Uterus (tissue), 4 donors: ENCODE measurements around the gene B3GALT4. TPM values are rescaled to one million over a fixed set of nuclear protein-coding genes. Genes with fewer than 3 reads are reported as not detected.

Experiments used
- DNase-seq, 2 donors: peaks; one replicate each; pipeline ENCODE4 v3.0.0-alpha.2; 2019 to 2020
- H3K27ac ChIP-seq, 2 donors: fragments of 200-600 bp; sonication (generic); 1 replicate in 1 of 2; 2 replicates in 1 of 2; pipeline ENCODE4 v1.5.1; 2016 to 2018
- H3K27me3 ChIP-seq, 2 donors: fragments of 200-600 bp; sonication (generic); one replicate each; pipeline ENCODE4 v1.5.1; 2018 to 2019; ENCODE audit warnings: control low read depth in 1 of 2
- H3K36me3 ChIP-seq, 2 donors: fragments of 200-600 bp; sonication (generic); one replicate each; pipeline ENCODE4 v1.5.1; 2019; ENCODE audit warnings: control low read depth in 1 of 2
- H3K4me1 ChIP-seq, 2 donors: fragments of 200-600 bp; sonication (generic); one replicate each; pipeline ENCODE4 v1.5.1; 2018 to 2019; ENCODE audit warnings: control low read depth in 1 of 2
- H3K4me3 ChIP-seq, 2 donors: fragments of 200-600 bp; sonication (generic); 1 replicate in 1 of 2; 2 replicates in 1 of 2; pipeline ENCODE4 v1.5.1; 2018 to 2019; ENCODE audit warnings: mild to moderate bottlenecking in 1 of 2
- H3K9me3 ChIP-seq, 2 donors: fragments of 200-600 bp; sonication (generic); one replicate each; pipeline ENCODE4 v1.5.1; 2019; ENCODE audit warnings: control low read depth in 1 of 2
- CTCF ChIP-seq, 4 experiments: fragments of 200-600 bp in 2 of 4; fragments of 450-650 bp in 2 of 4; sonication (generic) in 2 of 4; IDR thresholded peaks; one replicate each; pipeline ENCODE4 v1.5.1; 2016 to 2019; ENCODE audit warnings: antibody characterized with exemption in 4 of 4, mild to moderate bottlenecking in 2 of 4, moderate library complexity in 1 of 4
- POLR2A ChIP-seq, 2 donors: fragments of 450-650 bp; IDR thresholded peaks; one replicate each; pipeline ENCODE4 v1.6.1; 2016; ENCODE audit warnings: antibody characterized with exemption in 2 of 2, mild to moderate bottlenecking in 1 of 2, moderate library complexity in 1 of 2
- intact Hi-C: fragments of 100-400 bp; cut with DNase I; formaldehyde crosslinking; loops from one replicate; pipeline ENCODE4 v1.15.1; 2023; ENCODE audit warnings: low total_unique reads
- total RNA-seq, 4 donors: library from RNA; depleted of rRNA in 3 of 4; stranded (reverse); fragments of >200 nt in 3 of 4; gene quantifications; one replicate each; pipeline versions ENCODE4 v1.1.0 to v1.2.4, GENCODE V29; 2014 to 2023
- donor health status: DM: yes; HTN: yes; CAD: no.

The B3GALT4 gene
- total RNA-seq, 4 donors from 2014 or later: 5.5 to 15.9 (median 14.3) TPM

GRCh38 chr6:33249732-33250630, 26.9 kb upstream of the B3GALT4 start:
- H3K36me3 ChIP-seq: no peaks in the 10 kb centered on the region
- H3K27ac ChIP-seq: peak overlapping the region; percentile 92 to 95
- no peaks in the 10 kb centered on the region for H3K9me3 ChIP-seq
- intact Hi-C loops: loop anchor here (5.0 kb wide), 1 partner anchor 88 kb away; no protein-coding TSS in a partner anchor
- peak; percentile 26 to 27 for DNase-seq
- peak overlapping the region; percentile 49 to 66 for H3K4me3 ChIP-seq
- H3K4me1 ChIP-seq: no peaks in the 10 kb centered on the region
- no peak for TF ChIP-seq POLR2A (IDR thresholded peaks at IDR 0.05)
- no peak for TF ChIP-seq CTCF (IDR thresholded peaks at IDR 0.05)
- no peaks in the 10 kb centered on the region for H3K27me3 ChIP-seq

DNA sequence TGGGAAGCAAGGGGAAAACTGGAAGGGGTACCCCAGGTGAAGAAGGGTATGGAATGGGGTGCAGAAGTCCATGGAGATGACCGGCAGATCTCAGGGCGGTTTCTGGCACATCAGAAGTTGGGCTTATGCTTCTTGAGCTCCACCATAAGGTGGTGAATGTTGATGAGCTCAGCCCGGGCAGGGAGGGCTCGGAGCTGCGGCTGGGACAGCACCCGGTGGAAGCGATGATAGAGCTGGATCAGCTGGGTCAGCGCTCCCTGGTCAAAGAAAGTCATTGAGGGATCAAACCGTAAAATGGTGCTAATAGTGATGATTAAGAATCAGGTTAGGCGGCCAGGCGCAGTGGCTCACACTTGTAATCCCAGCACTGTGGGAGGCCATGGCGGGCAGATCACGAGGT, 26.2 kb upstream of the B3GALT4 start:
- Histone ChIP-seq H3K4me3 (no peak overlapping the region), H3K27me3 (no peaks in the 10 kb centered on the region), H3K4me1 (no peaks in the 10 kb centered on the region), H3K36me3 (no peaks in the 10 kb centered on the region), H3K27ac (peak overlapping the region in 1 of 2 donors; percentile 92), H3K9me3 (no peaks in the 10 kb centered on the region)
- no peak for DNase-seq
- intact Hi-C loops: no loop called here
- TF ChIP-seq CTCF (IDR thresholded peaks at IDR 0.05) (no peak), POLR2A (IDR thresholded peaks at IDR 0.05) (no peak)

- H3K4me3 ChIP-seq: no peak overlapping the region
- H3K27me3 ChIP-seq: no peaks in the 10 kb centered on the region
- no peaks in the 10 kb centered on the region for H3K9me3 ChIP-seq
- no peak for DNase-seq
- H3K36me3 ChIP-seq: no peaks in the 10 kb centered on the region
- no peaks in the 10 kb centered on the region for H3K4me1 ChIP-seq
- TF ChIP-seq POLR2A (IDR thresholded peaks at IDR 0.05) (no peak), CTCF (IDR thresholded peaks at IDR 0.05) (no peak)
- no peak overlapping the region for H3K27ac ChIP-seq
- intact Hi-C loops: no loop called here
These were observed 25.4 kb upstream of the B3GALT4 start for GRCh38 chr6:33251395-33252012.

DNA sequence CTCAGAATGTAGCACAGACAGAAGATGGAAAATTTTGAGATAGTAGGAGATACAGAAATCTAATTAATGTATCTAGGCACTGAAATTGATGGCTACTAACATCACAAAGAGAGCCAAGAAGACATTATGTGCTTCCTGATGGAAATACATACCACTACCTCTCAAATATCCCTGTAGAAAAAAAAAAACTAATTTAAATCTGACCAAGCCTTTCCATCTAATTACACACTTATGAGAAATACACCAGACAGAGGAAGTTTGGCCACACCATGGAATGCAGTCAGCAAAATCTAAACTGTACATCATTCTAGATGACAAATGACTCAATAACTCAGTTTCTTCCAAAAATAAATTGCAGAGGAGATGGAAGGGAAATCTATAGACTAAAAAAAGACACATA, 24.2 kb upstream of the B3GALT4 start:
- Histone ChIP-seq H3K9me3 (no peaks in the 10 kb centered on the region), H3K27ac (no peak overlapping the region), H3K27me3 (no peaks in the 10 kb centered on the region), H3K4me3 (no peak overlapping the region), H3K4me1 (no peaks in the 10 kb centered on the region), H3K36me3 (no peaks in the 10 kb centered on the region)
- no peak for DNase-seq
- TF ChIP-seq POLR2A (IDR thresholded peaks at IDR 0.05) (no peak), CTCF (IDR thresholded peaks at IDR 0.05) (no peak)
- intact Hi-C loops: no loop called here

- no peaks in the 10 kb centered on the region for H3K4me1 ChIP-seq
- no peaks in the 10 kb centered on the region for H3K36me3 ChIP-seq
- no peak overlapping the region for H3K27ac ChIP-seq
- intact Hi-C loops: no loop called here
- H3K4me3 ChIP-seq: no peak overlapping the region
- TF ChIP-seq POLR2A (IDR thresholded peaks at IDR 0.05) (no peak), CTCF (IDR thresholded peaks at IDR 0.05) (no peak)
- no peak for DNase-seq
- H3K27me3 ChIP-seq: no peaks in the 10 kb centered on the region
- no peaks in the 10 kb centered on the region for H3K9me3 ChIP-seq
These were observed 22.3 kb upstream of the B3GALT4 start for GRCh38 chr6:33254591-33254990.
